ENCODE data around the gene MEIS2.

GRCh38 chr15:37086521-37086920 lies 13.8 kb downstream of the MEIS2 start:
- TF ChIP-seq, protein P1, sequence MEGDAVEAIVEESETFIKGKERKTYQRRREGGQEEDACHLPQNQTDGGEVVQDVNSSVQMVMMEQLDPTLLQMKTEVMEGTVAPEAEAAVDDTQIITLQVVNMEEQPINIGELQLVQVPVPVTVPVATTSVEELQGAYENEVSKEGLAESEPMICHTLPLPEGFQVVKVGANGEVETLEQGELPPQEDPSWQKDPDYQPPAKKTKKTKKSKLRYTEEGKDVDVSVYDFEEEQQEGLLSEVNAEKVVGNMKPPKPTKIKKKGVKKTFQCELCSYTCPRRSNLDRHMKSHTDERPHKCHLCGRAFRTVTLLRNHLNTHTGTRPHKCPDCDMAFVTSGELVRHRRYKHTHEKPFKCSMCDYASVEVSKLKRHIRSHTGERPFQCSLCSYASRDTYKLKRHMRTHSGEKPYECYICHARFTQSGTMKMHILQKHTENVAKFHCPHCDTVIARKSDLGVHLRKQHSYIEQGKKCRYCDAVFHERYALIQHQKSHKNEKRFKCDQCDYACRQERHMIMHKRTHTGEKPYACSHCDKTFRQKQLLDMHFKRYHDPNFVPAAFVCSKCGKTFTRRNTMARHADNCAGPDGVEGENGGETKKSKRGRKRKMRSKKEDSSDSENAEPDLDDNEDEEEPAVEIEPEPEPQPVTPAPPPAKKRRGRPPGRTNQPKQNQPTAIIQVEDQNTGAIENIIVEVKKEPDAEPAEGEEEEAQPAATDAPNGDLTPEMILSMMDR (conservative IDR thresholded peaks at IDR 0.05; ENCODE audit: low read length), result no peak
- no peak for TF ChIP-seq EZH2phosphoT487 (IDR thresholded peaks at IDR 0.05; ENCODE audit: borderline replicate concordance)
